ENCODE results near the gene NRCAM. TPM values are rescaled to one million over a fixed set of nuclear protein-coding genes. Genes with fewer than 3 reads are reported as not detected.

The NRCAM gene
- polyA plus RNA-seq, 1 donor from 2014 or later = 0.49 TPM

GRCh38 chr7:108451296-108451848, 4.9 kb downstream of the NRCAM start:
- H3K4me3 Mint-ChIP-seq = no peak overlapping the region
- H3K27me3 Mint-ChIP-seq = peaks cover 19% of the 10 kb centered on the region
- no peaks in the 10 kb centered on the region for H3K9me3 Mint-ChIP-seq
- H3K36me3 Mint-ChIP-seq = no peaks in the 10 kb centered on the region
- H3K27ac Mint-ChIP-seq = no peak overlapping the region
- peaks cover 4 to 12% (median 4%) of the 10 kb centered on the region in 3 donors for H3K4me1 Mint-ChIP-seq

DNA sequence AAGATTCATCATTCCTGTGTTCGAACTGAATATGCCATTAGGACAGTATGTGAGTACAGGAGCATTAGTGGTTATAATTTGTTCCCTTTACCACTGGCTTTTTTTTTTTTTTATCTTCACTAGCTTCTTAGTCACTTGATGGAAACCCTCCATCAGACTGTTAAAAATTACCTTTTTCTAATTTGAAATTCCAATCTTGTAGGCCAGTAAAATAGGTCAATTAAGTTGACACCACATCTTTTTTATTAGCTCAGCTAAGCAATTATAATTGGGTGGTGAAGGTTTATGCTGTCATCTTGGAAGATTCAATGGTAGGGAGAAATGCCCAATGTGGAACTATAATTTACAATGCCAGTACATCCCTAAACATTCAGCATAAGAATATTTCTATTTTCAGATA, 6.1 kb downstream of the NRCAM start:
- H3K9me3 Mint-ChIP-seq = no peaks in the 10 kb centered on the region
- no peak overlapping the region for H3K4me3 Mint-ChIP-seq
- H3K27ac Mint-ChIP-seq = no peak overlapping the region
- peaks cover 22% of the 10 kb centered on the region for H3K27me3 Mint-ChIP-seq
- no peaks in the 10 kb centered on the region for H3K36me3 Mint-ChIP-seq
- H3K4me1 Mint-ChIP-seq = peaks cover 4 to 12% (median 4%) of the 10 kb centered on the region in 3 donors

DNA sequence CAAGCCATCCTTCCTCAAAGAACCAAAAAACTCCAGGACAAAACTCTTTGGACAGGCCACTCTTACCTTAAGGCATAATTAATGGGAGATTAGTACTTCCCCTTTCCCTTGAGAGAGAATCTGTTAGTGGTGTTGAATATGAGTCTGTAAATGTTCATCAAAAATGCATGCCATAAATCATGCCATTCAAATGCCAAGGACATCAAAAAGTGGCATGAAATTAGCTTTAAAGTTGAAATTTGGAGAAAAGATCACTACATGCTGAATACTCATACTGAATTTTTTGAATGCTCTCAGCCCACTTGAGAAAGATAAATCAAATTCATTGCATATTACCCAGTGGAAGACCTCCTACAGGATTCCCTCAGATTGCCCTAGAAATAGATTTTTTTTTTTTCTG, 6.7 kb downstream of the NRCAM start:
- Mint-ChIP-seq H3K36me3 (no peaks in the 10 kb centered on the region), H3K9me3 (no peaks in the 10 kb centered on the region), H3K27me3 (peaks cover 20% of the 10 kb centered on the region), H3K4me1 (peaks cover 2 to 10% (median 2%) of the 10 kb centered on the region in 3 donors), H3K4me3 (no peak overlapping the region), H3K27ac (no peak overlapping the region)

- H3K27me3 Mint-ChIP-seq = peaks cover 15% of the 10 kb centered on the region
Measured at GRCh38 chr7:108448584-108449505, 7.4 kb downstream of the NRCAM start.

GRCh38 chr7:108442039-108442568, 14.1 kb downstream of the NRCAM start:
- Mint-ChIP-seq H3K4me1 (no peaks in the 10 kb centered on the region), H3K9me3 (peaks cover 0 to 2% (median 0%) of the 10 kb centered on the region in 3 donors), H3K4me3 (no peak overlapping the region), H3K36me3 (peaks cover 4% of the 10 kb centered on the region), H3K27me3 (peaks cover 4% of the 10 kb centered on the region), H3K27ac (no peak overlapping the region)

More at GRCh38 chr7:108448584-108449505, 7.4 kb downstream of the NRCAM start:
- Mint-ChIP-seq H3K27ac (no peak overlapping the region), H3K9me3 (peaks cover 0 to 2% (median 0%) of the 10 kb centered on the region in 3 donors), H3K36me3 (no peaks in the 10 kb centered on the region), H3K4me3 (no peak overlapping the region), H3K4me1 (peaks cover 0 to 8% (median 2%) of the 10 kb centered on the region in 3 donors)

DNA sequence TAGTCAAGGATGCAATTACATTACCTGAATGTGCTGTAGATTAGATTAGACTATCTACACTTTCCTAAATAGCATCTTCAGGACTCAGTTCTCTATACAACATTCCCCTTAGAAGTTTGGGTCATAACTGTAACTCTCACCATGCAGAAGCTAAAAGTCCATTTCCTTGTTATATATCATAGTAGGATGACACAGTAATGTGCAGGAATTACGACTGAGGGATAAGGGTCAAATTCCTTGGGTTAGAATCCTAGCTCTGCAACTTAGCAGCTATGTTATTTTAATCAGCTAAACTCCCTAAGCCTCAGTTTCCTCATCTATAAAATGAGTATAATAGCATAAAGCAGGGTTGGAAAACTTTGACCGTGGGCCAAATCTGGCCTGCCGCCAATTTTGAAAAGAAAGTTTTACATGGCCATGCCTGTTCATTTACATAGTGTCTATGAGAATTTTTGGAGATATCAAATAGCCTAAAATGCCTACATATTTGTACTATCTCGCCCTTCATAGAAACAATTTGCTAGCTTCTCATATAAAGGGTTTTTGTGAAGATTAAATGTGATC, 14.8 kb downstream of the NRCAM start:
- Mint-ChIP-seq H3K4me1 (no peaks in the 10 kb centered on the region), H3K4me3 (no peak overlapping the region), H3K9me3 (peaks cover 0 to 2% (median 0%) of the 10 kb centered on the region in 3 donors), H3K27ac (no peak overlapping the region), H3K36me3 (peaks cover 4% of the 10 kb centered on the region), H3K27me3 (peaks cover 5% of the 10 kb centered on the region)

- H3K27ac Mint-ChIP-seq = no peak overlapping the region
- H3K27me3 Mint-ChIP-seq = peaks cover 1% of the 10 kb centered on the region
- H3K4me1 Mint-ChIP-seq = no peaks in the 10 kb centered on the region
- peaks cover 0 to 2% (median 0%) of the 10 kb centered on the region in 3 donors for H3K9me3 Mint-ChIP-seq
- peaks cover 4% of the 10 kb centered on the region for H3K36me3 Mint-ChIP-seq
- no peak overlapping the region for H3K4me3 Mint-ChIP-seq
Measured at GRCh38 chr7:108440613-108441012, 15.6 kb downstream of the NRCAM start.

DNA sequence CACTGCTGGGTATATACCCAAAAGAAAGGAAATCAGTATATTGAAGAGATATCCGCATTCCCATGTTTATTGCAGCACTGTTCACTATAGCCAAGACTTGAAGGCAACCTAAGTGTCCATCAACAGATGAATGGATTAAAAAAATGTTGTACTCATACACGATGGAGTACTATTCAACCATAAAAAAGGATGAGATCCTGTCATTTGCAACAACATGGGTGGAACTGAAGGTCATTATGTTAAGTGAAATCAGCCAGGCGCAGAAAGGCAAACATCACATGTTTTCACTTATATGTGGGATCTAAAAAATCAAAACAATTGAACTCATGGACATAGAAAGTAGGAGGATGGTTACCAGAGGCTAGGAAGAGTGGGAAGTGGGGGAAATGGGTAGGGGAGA, 19.3 kb downstream of the NRCAM start:
- H3K36me3 Mint-ChIP-seq = no peaks in the 10 kb centered on the region
- no peaks in the 10 kb centered on the region for H3K4me1 Mint-ChIP-seq
- peaks cover 1% of the 10 kb centered on the region for H3K27me3 Mint-ChIP-seq
- peaks cover 0 to 1% (median 0%) of the 10 kb centered on the region in 3 donors for H3K9me3 Mint-ChIP-seq
- H3K27ac Mint-ChIP-seq = no peak overlapping the region
- H3K4me3 Mint-ChIP-seq = no peak overlapping the region

DNA sequence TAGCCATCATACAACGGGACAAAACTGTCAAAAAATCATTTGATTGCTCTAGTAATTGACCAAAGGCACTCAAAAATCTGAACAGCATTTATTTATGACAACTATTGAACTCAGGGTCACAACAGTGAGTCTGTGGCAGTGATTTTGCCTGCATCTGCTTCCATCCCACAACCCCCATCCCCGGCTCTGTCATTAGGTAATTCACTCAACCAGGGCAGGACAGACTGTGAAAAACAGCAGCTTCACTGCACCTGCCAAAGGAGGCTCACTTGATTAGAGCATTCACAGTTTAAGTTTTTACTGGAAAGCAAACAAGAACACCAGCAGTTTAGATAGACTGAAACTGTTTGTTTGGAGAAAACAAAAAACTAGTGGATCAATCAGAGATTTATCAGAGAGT, 22.2 kb downstream of the NRCAM start:
- Mint-ChIP-seq H3K27me3 (peaks cover 14% of the 10 kb centered on the region), H3K27ac (peak overlapping the region in 1 of 3 donors; percentile 65), H3K4me3 (no peak overlapping the region), H3K36me3 (peaks cover 3% of the 10 kb centered on the region), H3K9me3 (peaks cover 0 to 1% (median 0%) of the 10 kb centered on the region in 3 donors), H3K4me1 (peaks cover 0 to 3% (median 0%) of the 10 kb centered on the region in 3 donors)

DNA sequence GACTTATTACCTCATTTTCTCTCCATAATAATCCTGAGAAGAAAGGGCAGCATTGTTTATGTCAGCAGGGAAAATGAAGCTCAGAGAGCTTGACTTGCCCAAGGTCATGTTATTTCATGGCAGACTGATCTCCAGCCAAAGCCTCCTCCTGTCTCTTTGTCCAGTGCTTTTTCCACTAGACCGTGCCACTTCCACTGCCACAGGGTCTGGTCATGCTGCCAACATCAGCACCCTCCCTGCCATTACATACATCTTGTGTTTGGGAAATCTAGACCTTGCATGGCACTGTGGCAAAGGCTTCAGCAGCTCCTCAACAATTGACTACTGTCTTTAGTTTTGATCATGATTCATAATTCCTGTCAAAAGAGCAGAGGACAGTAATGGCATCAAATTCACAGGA, 25.1 kb downstream of the NRCAM start:
- no peak overlapping the region for H3K27ac Mint-ChIP-seq

GRCh38 chr7:108430664-108431063, 25.6 kb downstream of the NRCAM start:
- no peak overlapping the region for H3K27ac Mint-ChIP-seq
- peaks cover 12% of the 10 kb centered on the region for H3K27me3 Mint-ChIP-seq
- no peak overlapping the region for H3K4me3 Mint-ChIP-seq
- H3K9me3 Mint-ChIP-seq = peaks cover 0 to 1% (median 0%) of the 10 kb centered on the region in 3 donors
- peaks cover 3% of the 10 kb centered on the region for H3K36me3 Mint-ChIP-seq
- peaks cover 0 to 3% (median 0%) of the 10 kb centered on the region in 3 donors for H3K4me1 Mint-ChIP-seq

More for the DNA sequence above, 25.1 kb downstream of the NRCAM start:
- peaks cover 0 to 3% (median 0%) of the 10 kb centered on the region in 3 donors for H3K4me1 Mint-ChIP-seq
- H3K4me3 Mint-ChIP-seq = no peak overlapping the region
- H3K9me3 Mint-ChIP-seq = peaks cover 0 to 1% (median 0%) of the 10 kb centered on the region in 3 donors
- peaks cover 12% of the 10 kb centered on the region for H3K27me3 Mint-ChIP-seq
- peaks cover 3% of the 10 kb centered on the region for H3K36me3 Mint-ChIP-seq

- H3K4me3 Mint-ChIP-seq = no peak overlapping the region
- no peak overlapping the region for H3K27ac Mint-ChIP-seq
- H3K9me3 Mint-ChIP-seq = no peaks in the 10 kb centered on the region
- H3K4me1 Mint-ChIP-seq = peaks cover 0 to 3% (median 3%) of the 10 kb centered on the region in 3 donors
- peaks cover 5% of the 10 kb centered on the region for H3K36me3 Mint-ChIP-seq
- peaks cover 12% of the 10 kb centered on the region for H3K27me3 Mint-ChIP-seq
Measured at GRCh38 chr7:108427766-108428165, 28.5 kb downstream of the NRCAM start.

DNA sequence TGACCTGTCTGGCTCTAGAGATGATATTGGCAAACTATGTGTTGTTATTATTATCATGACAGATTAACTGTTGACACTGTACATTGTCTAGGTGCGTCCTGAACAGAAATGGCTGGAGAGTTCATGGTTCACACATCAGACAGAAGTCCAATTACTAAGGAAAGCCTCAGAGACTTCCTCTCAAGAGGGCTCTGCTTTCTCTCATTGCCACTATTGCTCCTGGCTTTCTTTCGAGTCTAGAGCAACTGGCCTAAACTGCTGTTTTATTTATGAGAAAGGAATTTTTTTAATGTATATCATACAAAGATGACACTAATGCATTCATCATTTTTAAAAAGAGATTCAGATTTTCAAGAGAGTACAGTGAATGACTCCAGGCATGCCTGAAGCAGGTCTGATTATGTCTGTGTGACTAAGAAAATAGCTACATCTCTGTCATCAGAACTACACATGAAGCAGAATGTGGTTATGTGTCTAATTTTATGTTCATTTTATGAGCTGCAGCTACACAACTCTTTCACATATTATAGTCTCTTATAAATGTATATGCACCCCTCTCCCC, 30.4 kb downstream of the NRCAM start:
- no peak overlapping the region for H3K4me3 Mint-ChIP-seq
- no peak overlapping the region for H3K27ac Mint-ChIP-seq
- peaks cover 0 to 4% (median 4%) of the 10 kb centered on the region in 3 donors for H3K4me1 Mint-ChIP-seq
- no peaks in the 10 kb centered on the region for H3K9me3 Mint-ChIP-seq
- H3K27me3 Mint-ChIP-seq = peaks cover 19% of the 10 kb centered on the region
- peaks cover 5% of the 10 kb centered on the region for H3K36me3 Mint-ChIP-seq

- Mint-ChIP-seq H3K27me3 (peaks cover 12% of the 10 kb centered on the region), H3K9me3 (no peaks in the 10 kb centered on the region), H3K36me3 (peaks cover 2% of the 10 kb centered on the region), H3K4me1 (peaks cover 2 to 9% (median 8%) of the 10 kb centered on the region in 3 donors), H3K4me3 (no peak overlapping the region), H3K27ac (no peak overlapping the region)
Measured at GRCh38 chr7:108424013-108424412, 32.2 kb downstream of the NRCAM start.
